Measurements from ENCODE around the gene TCP11L1. TPM values are rescaled to one million over a fixed set of nuclear protein-coding genes. Genes with fewer than 3 reads are reported as not detected.
"Not testable (repeated sequence)": the region's sequence is repeated elsewhere in the genome, so short reads cannot be mapped to it uniquely, and the experiment has no call there.

The TCP11L1 gene
- total RNA-seq, 1 experiment from 2014 or later: 12.5 TPM

GRCh38 chr11:33065445-33066178 is 26.2 kb downstream of the TCP11L1 start:
- DNase-seq (ENCODE audit: low spot score): peak; percentile 61

GRCh38 chr11:33067294-33067693 is 27.9 kb downstream of the TCP11L1 start:
- DNase-seq (ENCODE audit: low spot score): no peak

GRCh38 chr11:33068611-33069340 is 29.4 kb downstream of the TCP11L1 start:
- no peak for DNase-seq (ENCODE audit: low spot score)

- no peak for DNase-seq (ENCODE audit: low spot score)
These were observed 33.1 kb downstream of the TCP11L1 start for GRCh38 chr11:33072465-33072864.

- DNase-seq (ENCODE audit: low spot score): no peak
These were observed 44.5 kb downstream of the TCP11L1 start for GRCh38 chr11:33083918-33084317.

GRCh38 chr11:33086017-33086416 is 46.6 kb downstream of the TCP11L1 start:
- no peak for DNase-seq (ENCODE audit: low spot score)

GRCh38 chr11:33089776-33090175 is 50.4 kb downstream of the TCP11L1 start:
- no peak for DNase-seq (ENCODE audit: low spot score)

- DNase-seq (ENCODE audit: low spot score): no peak
These were observed 54.8 kb downstream of the TCP11L1 start for GRCh38 chr11:33094157-33094556.

- DNase-seq (ENCODE audit: low spot score): no peak
These were observed 64.5 kb downstream of the TCP11L1 start for GRCh38 chr11:33103836-33104235.

GRCh38 chr11:33109294-33109895 is 70.0 kb downstream of the TCP11L1 start:
- DNase-seq (ENCODE audit: low spot score): no peak

GRCh38 chr11:33110083-33110482 is 70.7 kb downstream of the TCP11L1 start:
- no peak for DNase-seq (ENCODE audit: low spot score)

GRCh38 chr11:33116535-33116934 is 77.2 kb downstream of the TCP11L1 start:
- DNase-seq (ENCODE audit: low spot score): peak; percentile 46

- not testable (repeated sequence) for DNase-seq (ENCODE audit: low spot score)
These were observed 83.3 kb downstream of the TCP11L1 start for GRCh38 chr11:33122696-33123095.

Other genes with a start within 250 kb of the TCP11L1 start
- gene CCDC73, start 244.9 kb upstream of the TCP11L1 start, total RNA-seq (2014; rRNA removed; shearing (Covaris generic)): not detected in 2 replicates
- 0.25 TPM in 2 replicates for gene PRRG4, start 209.6 kb upstream of the TCP11L1 start, total RNA-seq (2014; rRNA removed; shearing (Covaris generic))
- 22.8 and 23.5 TPM in 2 replicates for gene QSER1, start 146.8 kb upstream of the TCP11L1 start, total RNA-seq (2014; rRNA removed; shearing (Covaris generic))
- 6.0 and 6.9 TPM in 2 replicates for gene DEPDC7, start 23.7 kb upstream of the TCP11L1 start, total RNA-seq (2014; rRNA removed; shearing (Covaris generic))
- 26.9 and 35.1 TPM in 2 replicates for gene CSTF3, start 121.9 kb downstream of the TCP11L1 start, total RNA-seq (2014; rRNA removed; shearing (Covaris generic))
- gene HIPK3, start 217.8 kb downstream of the TCP11L1 start, total RNA-seq (2014; rRNA removed; shearing (Covaris generic)): 36.5 and 37.5 TPM in 2 replicates